Measurements from ENCODE around the gene SSBP4. TPM values are rescaled to one million over a fixed set of nuclear protein-coding genes. Genes with fewer than 3 reads are reported as not detected.
A peak's percentile ranks its signal among the peaks of the same experiment; 100 is the strongest.
"Not testable (repeated sequence)": the region's sequence is repeated elsewhere in the genome, so short reads cannot be mapped to it uniquely, and the experiment has no call there.

SSBP4 gene
- total RNA-seq, 1 donor from 2014 or later = 60.7 TPM

DNA sequence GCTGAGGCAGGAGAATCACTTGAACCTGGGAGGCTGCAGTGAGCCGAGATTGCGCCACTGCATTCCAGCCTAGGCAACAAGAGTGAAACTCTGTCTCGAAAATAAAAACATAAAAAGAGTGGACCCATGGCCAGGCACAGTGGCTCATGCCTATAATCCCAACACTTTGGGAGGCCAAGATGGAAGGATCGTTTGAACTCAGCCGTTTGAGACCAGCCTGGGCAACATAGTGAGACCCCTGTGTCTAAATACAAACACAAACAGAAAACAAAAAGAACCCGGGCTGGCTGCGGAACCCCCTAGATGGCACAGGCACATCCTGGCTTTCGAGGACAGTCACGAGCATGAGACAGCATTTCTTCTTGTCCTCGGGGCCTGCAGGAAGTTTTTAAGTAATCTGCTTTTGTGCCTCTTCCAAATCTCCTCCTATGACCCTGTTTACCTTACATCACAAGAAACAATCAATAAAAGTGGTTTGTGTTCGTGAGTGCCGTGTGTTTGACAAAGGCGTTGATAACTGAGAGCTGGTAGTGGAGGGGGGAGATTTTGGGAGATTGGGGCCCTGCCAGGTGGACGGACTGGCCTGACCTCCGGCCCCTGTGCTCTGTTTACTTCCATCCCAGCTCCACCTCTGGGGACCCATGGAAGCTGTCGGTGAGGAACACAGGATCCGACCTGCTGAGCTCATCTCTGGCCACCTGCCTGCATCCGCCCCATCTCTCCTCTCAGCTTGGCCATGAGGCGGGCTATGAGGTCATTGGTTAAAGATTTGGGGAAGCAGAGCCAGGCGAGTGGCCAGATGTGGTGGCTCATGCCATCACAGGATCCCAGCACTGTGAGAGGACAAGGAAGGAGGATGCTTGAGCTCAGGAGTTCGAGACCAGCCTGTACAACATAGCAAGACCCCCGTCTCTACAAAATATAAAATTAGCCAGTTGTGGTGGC is 39.1 kb upstream of the SSBP4 start:
- no peak overlapping the region for H3K4me3 Mint-ChIP-seq (ENCODE audit: unreplicated experiment)
- H3K27ac Mint-ChIP-seq (ENCODE audit: unreplicated experiment) = peak overlapping the region; percentile 50
- H3K9me3 Mint-ChIP-seq (ENCODE audit: unreplicated experiment) = no peaks in the 10 kb centered on the region
- peaks cover 2% of the 10 kb centered on the region for H3K27me3 Mint-ChIP-seq (ENCODE audit: unreplicated experiment)
- DNase-seq (ENCODE audit: low spot score) = no peak
- TF ChIP-seq CTCF (IDR thresholded peaks at IDR 0.05; ENCODE audit: unreplicated experiment) = no peak
- no peaks in the 10 kb centered on the region for H3K36me3 Mint-ChIP-seq (ENCODE audit: low read depth, unreplicated experiment)
- H3K4me1 Mint-ChIP-seq (ENCODE audit: unreplicated experiment) = peaks cover 2% of the 10 kb centered on the region

DNA sequence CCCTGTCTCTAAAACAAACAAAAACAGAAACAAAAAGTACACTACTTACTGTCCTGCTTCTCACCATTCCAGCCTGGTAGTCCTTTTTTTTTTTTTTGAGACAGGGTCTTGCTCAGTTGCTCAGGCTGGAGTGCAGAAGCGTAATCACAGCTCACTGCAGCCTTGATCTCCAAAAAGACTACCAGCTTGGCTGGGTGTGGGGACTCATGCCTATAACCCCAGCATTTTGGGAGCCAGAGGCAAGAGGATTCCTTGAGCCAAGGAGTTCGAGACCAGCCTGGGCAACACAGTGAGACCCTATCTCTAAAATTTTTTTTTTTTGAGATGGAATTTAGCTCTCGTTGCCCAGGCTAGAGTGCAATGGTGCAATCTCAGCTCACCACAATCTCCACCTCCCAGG is 38.4 kb upstream of the SSBP4 start:
- no peaks in the 10 kb centered on the region for H3K36me3 Mint-ChIP-seq (ENCODE audit: low read depth, unreplicated experiment)
- H3K27ac Mint-ChIP-seq (ENCODE audit: unreplicated experiment) = no peak overlapping the region
- TF ChIP-seq CTCF (IDR thresholded peaks at IDR 0.05; ENCODE audit: unreplicated experiment) = no peak
- H3K4me1 Mint-ChIP-seq (ENCODE audit: unreplicated experiment) = peaks cover 10% of the 10 kb centered on the region
- H3K4me3 Mint-ChIP-seq (ENCODE audit: unreplicated experiment) = no peak overlapping the region
- no peaks in the 10 kb centered on the region for H3K9me3 Mint-ChIP-seq (ENCODE audit: unreplicated experiment)
- peaks cover 3% of the 10 kb centered on the region for H3K27me3 Mint-ChIP-seq (ENCODE audit: unreplicated experiment)
- no peak for DNase-seq (ENCODE audit: low spot score)

DNA sequence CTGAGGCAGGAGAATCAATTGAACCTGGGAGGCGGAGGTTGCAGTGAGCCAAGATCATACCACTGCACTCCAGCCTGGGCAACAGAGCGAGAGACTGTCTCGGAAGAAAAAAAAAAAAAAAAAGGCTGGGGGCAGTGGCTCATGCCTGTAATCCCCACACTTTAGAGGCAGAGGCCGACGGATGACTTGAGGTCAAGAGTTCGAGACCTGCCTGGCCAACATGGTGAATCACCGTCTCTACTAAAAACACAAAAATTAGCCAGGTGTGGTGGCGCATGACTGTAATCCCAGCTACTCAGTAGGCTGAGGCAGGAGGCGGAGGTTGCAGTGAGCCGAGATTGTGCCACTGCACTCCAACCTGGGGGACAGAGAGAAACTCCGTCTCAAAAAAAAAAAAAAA is 35.6 kb upstream of the SSBP4 start:
- not testable (repeated sequence) for H3K4me3 Mint-ChIP-seq (ENCODE audit: unreplicated experiment); DNase-seq (ENCODE audit: low spot score); H3K36me3 Mint-ChIP-seq (ENCODE audit: low read depth, unreplicated experiment); H3K27ac Mint-ChIP-seq (ENCODE audit: unreplicated experiment); H3K9me3 Mint-ChIP-seq (ENCODE audit: unreplicated experiment); H3K27me3 Mint-ChIP-seq (ENCODE audit: unreplicated experiment)
- H3K4me1 Mint-ChIP-seq (ENCODE audit: unreplicated experiment) = peaks cover 10% of the 10 kb centered on the region

DNA sequence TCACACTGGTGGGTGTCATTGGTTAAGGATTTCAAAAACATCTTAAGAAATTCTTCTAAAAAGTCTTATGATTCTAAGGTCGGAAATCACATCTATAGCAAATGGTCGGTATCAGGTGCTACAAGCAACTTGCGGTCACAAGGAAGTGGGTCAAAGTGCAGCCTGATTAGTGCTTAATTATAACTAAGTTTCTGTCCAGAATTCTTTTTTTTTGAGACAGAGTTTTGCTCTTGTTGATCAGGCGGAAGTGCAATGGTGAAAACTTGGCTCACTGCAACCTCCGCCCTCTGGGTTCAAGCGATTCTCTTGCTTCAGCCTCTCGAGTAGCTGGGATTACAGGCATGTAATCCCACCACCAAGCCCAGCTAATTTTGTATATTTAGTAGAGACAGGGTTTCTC is 34.4 kb upstream of the SSBP4 start:
- no peak for TF ChIP-seq CTCF (IDR thresholded peaks at IDR 0.05; ENCODE audit: unreplicated experiment)
- no peak for DNase-seq (ENCODE audit: low spot score)
- H3K27me3 Mint-ChIP-seq (ENCODE audit: unreplicated experiment) = peaks cover 9% of the 10 kb centered on the region
- H3K27ac Mint-ChIP-seq (ENCODE audit: unreplicated experiment) = no peak overlapping the region
- peaks cover 10% of the 10 kb centered on the region for H3K4me1 Mint-ChIP-seq (ENCODE audit: unreplicated experiment)
- no peak overlapping the region for H3K4me3 Mint-ChIP-seq (ENCODE audit: unreplicated experiment)
- H3K36me3 Mint-ChIP-seq (ENCODE audit: low read depth, unreplicated experiment) = no peaks in the 10 kb centered on the region
- H3K9me3 Mint-ChIP-seq (ENCODE audit: unreplicated experiment) = no peaks in the 10 kb centered on the region

DNA sequence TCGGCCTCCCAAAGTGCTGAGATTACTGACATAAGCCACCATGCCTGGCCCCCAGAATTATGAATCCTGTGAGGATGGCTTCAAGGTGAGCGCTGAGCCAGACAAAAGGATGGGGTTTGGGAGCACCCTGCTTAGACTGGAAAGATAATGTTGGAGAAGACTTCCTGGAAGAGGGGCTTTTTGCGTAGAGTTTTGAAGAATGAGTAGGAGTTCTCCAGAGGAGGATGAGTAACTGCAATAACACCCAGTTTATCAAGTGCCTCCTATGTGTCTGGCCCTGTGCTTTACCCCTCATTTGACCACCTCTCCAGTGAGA is 33.9 kb upstream of the SSBP4 start:
- Mint-ChIP-seq H3K4me3 (ENCODE audit: unreplicated experiment) (peak overlapping the region; percentile 51), H3K4me1 (ENCODE audit: unreplicated experiment) (peaks cover 8% of the 10 kb centered on the region), H3K27ac (ENCODE audit: unreplicated experiment) (no peak overlapping the region), H3K27me3 (ENCODE audit: unreplicated experiment) (peaks cover 9% of the 10 kb centered on the region), H3K9me3 (ENCODE audit: unreplicated experiment) (no peaks in the 10 kb centered on the region), H3K36me3 (ENCODE audit: low read depth, unreplicated experiment) (no peaks in the 10 kb centered on the region)
- DNase-seq (ENCODE audit: low spot score) = no peak
- TF ChIP-seq CTCF (IDR thresholded peaks at IDR 0.05; ENCODE audit: unreplicated experiment) = no peak
